ENCODE results near the gene SLC12A7.
"Not testable (repeated sequence)": the region's sequence is repeated elsewhere in the genome, so short reads cannot be mapped to it uniquely, and the experiment has no call there.

SLC12A7 gene

DNA sequence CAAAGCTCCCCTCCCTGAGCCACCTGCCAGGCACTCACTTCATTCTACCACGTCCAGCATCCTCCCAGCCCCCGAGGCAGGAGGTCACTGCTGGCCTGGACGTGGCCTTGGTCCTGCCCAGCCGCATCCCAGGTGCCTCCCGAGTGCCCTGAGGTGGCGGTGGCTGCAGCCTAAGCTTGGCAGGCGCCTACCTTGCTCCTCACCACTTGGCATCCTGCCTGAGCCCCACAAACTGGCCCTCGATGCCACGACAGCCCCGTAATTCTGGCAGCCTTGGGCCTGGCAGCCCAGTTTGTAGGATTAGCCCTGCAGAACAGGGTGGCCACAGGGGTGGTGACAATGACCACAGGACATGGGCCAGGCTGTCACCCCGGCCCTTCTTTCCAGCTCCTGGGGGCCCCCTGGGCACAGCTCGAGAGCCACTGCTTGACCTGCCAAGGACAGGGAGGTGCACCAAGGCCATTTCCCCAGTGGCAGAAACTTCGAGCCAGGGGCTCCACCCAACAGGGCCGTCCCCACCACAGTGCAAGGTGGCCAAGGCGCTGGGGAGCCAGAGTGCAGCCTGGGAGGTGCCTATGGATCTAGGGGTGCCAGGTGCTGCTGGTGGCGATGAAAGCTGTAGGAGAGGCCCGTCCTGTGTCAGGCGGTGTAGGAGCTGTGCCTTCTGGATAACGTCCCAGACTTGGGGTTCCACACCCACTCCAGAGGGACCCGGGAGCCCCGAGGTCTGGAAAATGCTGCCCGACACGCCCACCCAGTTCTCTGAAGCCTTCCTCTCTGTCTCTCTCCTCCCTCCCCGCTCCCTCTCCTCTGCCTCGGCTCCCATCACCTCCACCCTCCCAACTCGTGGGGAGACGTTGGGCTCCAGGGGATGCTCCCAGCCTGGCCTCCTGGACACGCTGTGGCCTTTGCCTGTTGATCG lies 84.9 kb downstream of the SLC12A7 start:
- Histone ChIP-seq H2BK120ac (ENCODE audit: insufficient read depth, low read length, poor library complexity) (no peak overlapping the region), H3K79me2 (ENCODE audit: control insufficient read depth, insufficient read depth, low read length, poor library complexity) (no peaks in the 10 kb centered on the region), H3K27me3 (ENCODE audit: insufficient read depth, low read length) (no peaks in the 10 kb centered on the region), H4K8ac (ENCODE audit: low read depth, low read length) (no peak overlapping the region), H3K4me3 (ENCODE audit: low read depth, low read length) (no peak overlapping the region), H2BK5ac (ENCODE audit: low read depth, low read length, poor library complexity) (no peak overlapping the region), H3K14ac (ENCODE audit: low read length) (no peak overlapping the region), H3K4me1 (ENCODE audit: control insufficient read depth in 1 of 2, insufficient read depth in 2 of 2, low read length in 2 of 2) (no peaks in the 10 kb centered on the region), H2BK12ac (ENCODE audit: low read length) (no peak overlapping the region), H2AFZ (ENCODE audit: insufficient read depth, low read length, poor library complexity) (no peak overlapping the region), H4K12ac (ENCODE audit: low read depth, low read length) (no peak overlapping the region), H3K9ac (ENCODE audit: low read length) (no peak overlapping the region), H2AK5ac (ENCODE audit: low read length) (no peak overlapping the region), H3K9me3 (ENCODE audit: insufficient read depth, low read depth, low read length) (peaks cover 6% of the 10 kb centered on the region), H3K27ac (ENCODE audit: low read depth, low read length) (no peak overlapping the region), H3K23ac (ENCODE audit: low read length) (no peak overlapping the region), H3K79me1 (ENCODE audit: low read length) (no peaks in the 10 kb centered on the region), H3K36me3 (ENCODE audit: control insufficient read depth in 1 of 2, insufficient read depth in 2 of 2, low read length in 2 of 2) (no peaks in the 10 kb centered on the region), H4K91ac (ENCODE audit: low read depth, low read length) (no peak overlapping the region), H3K4ac (ENCODE audit: low read depth, low read length) (no peak overlapping the region), H3K18ac (ENCODE audit: low read length) (no peak overlapping the region), H3K4me2 (ENCODE audit: low read length) (no peak overlapping the region)
- DNase-seq, result no peak
- no CpG with 5 or more reads among the region's 29 CpGs for WGBS (ENCODE audit: extremely low coverage, insufficient coverage, insufficient read length)

DNA sequence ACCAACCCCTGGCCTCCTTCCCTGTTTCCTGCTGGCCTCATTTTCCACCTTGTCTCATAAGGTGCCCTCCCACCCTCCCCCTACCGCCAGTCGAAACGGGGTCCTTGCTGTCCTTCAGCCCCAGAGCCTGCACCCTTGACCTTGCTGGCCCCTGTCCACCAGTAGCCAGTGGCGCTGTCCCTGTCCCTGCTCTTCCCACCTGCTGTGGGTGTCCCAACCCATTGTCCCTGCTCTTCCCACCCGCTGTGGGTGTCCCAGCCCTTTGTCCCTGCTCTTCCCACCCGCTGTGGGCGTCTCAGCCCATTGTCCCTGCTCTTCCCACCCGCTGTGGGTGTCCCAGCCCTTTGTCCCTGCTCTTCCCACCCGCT lies 89.9 kb downstream of the SLC12A7 start:
- not testable (repeated sequence) for H3K79me1 ChIP-seq (ENCODE audit: low read length); H2BK12ac ChIP-seq (ENCODE audit: low read length); H3K18ac ChIP-seq (ENCODE audit: low read length); H3K27me3 ChIP-seq (ENCODE audit: insufficient read depth, low read length); DNase-seq; H3K79me2 ChIP-seq (ENCODE audit: control insufficient read depth, insufficient read depth, low read length, poor library complexity); H4K8ac ChIP-seq (ENCODE audit: low read depth, low read length); H3K9ac ChIP-seq (ENCODE audit: low read length); H3K4me2 ChIP-seq (ENCODE audit: low read length); H2AK5ac ChIP-seq (ENCODE audit: low read length); H3K23ac ChIP-seq (ENCODE audit: low read length); H2BK120ac ChIP-seq (ENCODE audit: insufficient read depth, low read length, poor library complexity); H3K4ac ChIP-seq (ENCODE audit: low read depth, low read length); H4K91ac ChIP-seq (ENCODE audit: low read depth, low read length); H3K14ac ChIP-seq (ENCODE audit: low read length); H3K4me3 ChIP-seq (ENCODE audit: low read depth, low read length); H3K36me3 ChIP-seq (ENCODE audit: control insufficient read depth in 1 of 2, insufficient read depth in 2 of 2, low read length in 2 of 2); H3K4me1 ChIP-seq (ENCODE audit: control insufficient read depth in 1 of 2, insufficient read depth in 2 of 2, low read length in 2 of 2); H3K9me3 ChIP-seq (ENCODE audit: insufficient read depth, low read depth, low read length); H2BK5ac ChIP-seq (ENCODE audit: low read depth, low read length, poor library complexity); H2AFZ ChIP-seq (ENCODE audit: insufficient read depth, low read length, poor library complexity); H4K12ac ChIP-seq (ENCODE audit: low read depth, low read length); H3K27ac ChIP-seq (ENCODE audit: low read depth, low read length)
- WGBS (ENCODE audit: extremely low coverage, insufficient coverage, insufficient read length), result no CpG with 5 or more reads among the region's 9 CpGs

DNA sequence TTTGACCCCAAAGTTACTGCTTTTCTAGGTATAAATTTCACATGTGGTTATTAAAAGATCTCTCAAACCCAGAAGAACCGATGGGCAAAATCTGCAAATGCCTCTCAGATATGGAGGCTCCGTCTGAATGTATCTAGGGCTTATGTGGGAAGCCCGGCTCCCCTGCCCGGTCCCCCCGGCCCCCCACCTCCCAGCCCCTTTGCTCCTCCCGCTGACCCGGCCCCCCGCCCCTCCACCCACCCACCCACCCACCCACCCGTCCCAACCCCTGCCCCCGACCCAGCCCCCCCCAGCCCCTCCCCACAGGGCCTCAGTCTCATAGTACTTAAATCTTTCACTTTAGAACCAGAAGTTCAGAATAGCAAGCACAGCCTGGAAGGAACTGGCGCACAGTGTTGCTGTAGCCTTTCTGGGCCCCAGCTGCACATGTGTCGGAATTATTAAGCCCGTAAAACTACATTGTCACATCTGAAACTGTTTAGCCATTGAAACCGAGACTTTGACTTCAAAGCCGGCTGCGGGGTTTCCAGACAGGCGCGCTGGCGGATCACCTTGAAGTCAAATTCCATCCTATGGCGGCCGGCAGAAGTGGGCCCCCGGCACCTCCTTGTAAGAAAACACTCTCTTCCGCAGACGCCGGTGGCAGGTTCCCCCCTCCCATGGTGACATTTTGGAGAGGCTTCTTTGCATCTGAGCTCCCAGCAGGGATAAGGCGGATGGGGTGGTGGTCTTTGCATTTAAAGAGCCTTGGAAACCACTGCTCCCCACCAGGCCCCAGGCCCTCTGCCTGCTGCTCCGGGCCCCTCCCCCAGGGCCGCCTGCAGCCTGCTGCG lies 90.5 kb downstream of the SLC12A7 start:
- Histone ChIP-seq H2BK5ac (ENCODE audit: low read depth, low read length, poor library complexity) (no peak overlapping the region), H3K4me1 (ENCODE audit: control insufficient read depth in 1 of 2, insufficient read depth in 2 of 2, low read length in 2 of 2) (peaks cover 0 to 2% of the 10 kb centered on the region in 2 experiments), H3K14ac (ENCODE audit: low read length) (no peak overlapping the region), H3K4me3 (ENCODE audit: low read depth, low read length) (no peak overlapping the region), H3K27me3 (ENCODE audit: insufficient read depth, low read length) (no peaks in the 10 kb centered on the region), H4K12ac (ENCODE audit: low read depth, low read length) (no peak overlapping the region), H3K4ac (ENCODE audit: low read depth, low read length) (no peak overlapping the region), H2AFZ (ENCODE audit: insufficient read depth, low read length, poor library complexity) (no peak overlapping the region), H2BK120ac (ENCODE audit: insufficient read depth, low read length, poor library complexity) (no peak overlapping the region), H3K4me2 (ENCODE audit: low read length) (no peak overlapping the region), H3K79me2 (ENCODE audit: control insufficient read depth, insufficient read depth, low read length, poor library complexity) (no peaks in the 10 kb centered on the region), H4K91ac (ENCODE audit: low read depth, low read length) (no peak overlapping the region), H3K27ac (ENCODE audit: low read depth, low read length) (no peak overlapping the region), H3K9me3 (ENCODE audit: insufficient read depth, low read depth, low read length) (no peaks in the 10 kb centered on the region), H2BK12ac (ENCODE audit: low read length) (no peak overlapping the region), H3K23ac (ENCODE audit: low read length) (no peak overlapping the region), H2AK5ac (ENCODE audit: low read length) (no peak overlapping the region), H4K8ac (ENCODE audit: low read depth, low read length) (no peak overlapping the region), H3K36me3 (ENCODE audit: control insufficient read depth in 1 of 2, insufficient read depth in 2 of 2, low read length in 2 of 2) (no peaks in the 10 kb centered on the region), H3K18ac (ENCODE audit: low read length) (no peak overlapping the region), H3K9ac (ENCODE audit: low read length) (no peak overlapping the region), H3K79me1 (ENCODE audit: low read length) (no peaks in the 10 kb centered on the region)
- no CpG with 5 or more reads among the region's 29 CpGs for WGBS (ENCODE audit: extremely low coverage, insufficient coverage, insufficient read length)
- DNase-seq, result no peak

DNA sequence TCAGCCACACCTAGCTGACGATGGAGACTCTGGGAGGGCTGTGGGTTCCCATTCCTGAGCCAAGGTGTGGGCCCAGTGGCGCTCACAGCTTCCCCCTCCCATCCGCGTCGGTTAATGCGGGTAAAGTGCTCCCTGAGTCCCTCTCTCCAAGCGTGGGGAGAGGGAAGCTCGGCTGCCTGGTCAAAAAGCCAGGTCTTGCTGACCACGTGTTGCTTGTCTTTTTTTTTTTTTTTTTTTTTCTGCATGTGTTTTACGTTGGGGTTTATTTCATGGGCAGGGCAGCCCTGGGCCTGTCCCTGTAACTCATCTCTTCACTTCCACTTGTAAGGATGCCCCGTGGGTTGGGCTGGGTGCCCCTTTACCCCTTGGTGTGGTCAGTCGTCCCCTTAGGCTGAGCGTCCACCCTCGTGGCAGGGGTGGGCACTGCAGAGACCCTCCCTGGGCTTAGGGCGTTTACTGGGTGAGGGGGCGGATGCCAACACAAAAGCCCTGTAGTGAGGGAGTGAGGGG lies 91.4 kb downstream of the SLC12A7 start:
- H4K91ac ChIP-seq (ENCODE audit: low read depth, low read length), result no peak overlapping the region
- no peaks in the 10 kb centered on the region for H3K79me1 ChIP-seq (ENCODE audit: low read length)
- H3K4me2 ChIP-seq (ENCODE audit: low read length), result no peak overlapping the region
- H3K23ac ChIP-seq (ENCODE audit: low read length), result no peak overlapping the region
- no peak overlapping the region for H3K4ac ChIP-seq (ENCODE audit: low read depth, low read length)
- H3K79me2 ChIP-seq (ENCODE audit: control insufficient read depth, insufficient read depth, low read length, poor library complexity), result no peaks in the 10 kb centered on the region
- H2BK120ac ChIP-seq (ENCODE audit: insufficient read depth, low read length, poor library complexity), result no peak overlapping the region
- H2BK12ac ChIP-seq (ENCODE audit: low read length), result no peak overlapping the region
- no peak overlapping the region for H2BK5ac ChIP-seq (ENCODE audit: low read depth, low read length, poor library complexity)
- no peak overlapping the region for H3K27ac ChIP-seq (ENCODE audit: low read depth, low read length)
- no CpG with 5 or more reads among the region's 16 CpGs for WGBS (ENCODE audit: extremely low coverage, insufficient coverage, insufficient read length)
- no peaks in the 10 kb centered on the region for H3K36me3 ChIP-seq (ENCODE audit: control insufficient read depth in 1 of 2, insufficient read depth in 2 of 2, low read length in 2 of 2)
- H3K4me1 ChIP-seq (ENCODE audit: control insufficient read depth in 1 of 2, insufficient read depth in 2 of 2, low read length in 2 of 2), result peaks cover 0 to 2% of the 10 kb centered on the region in 2 experiments
- no peak overlapping the region for H2AFZ ChIP-seq (ENCODE audit: insufficient read depth, low read length, poor library complexity)
- no peaks in the 10 kb centered on the region for H3K9me3 ChIP-seq (ENCODE audit: insufficient read depth, low read depth, low read length)
- H3K18ac ChIP-seq (ENCODE audit: low read length), result no peak overlapping the region
- no peak overlapping the region for H3K4me3 ChIP-seq (ENCODE audit: low read depth, low read length)
- no peak for DNase-seq
- H3K27me3 ChIP-seq (ENCODE audit: insufficient read depth, low read length), result no peaks in the 10 kb centered on the region
- H2AK5ac ChIP-seq (ENCODE audit: low read length), result no peak overlapping the region
- no peak overlapping the region for H3K14ac ChIP-seq (ENCODE audit: low read length)
- no peak overlapping the region for H4K8ac ChIP-seq (ENCODE audit: low read depth, low read length)
- no peak overlapping the region for H4K12ac ChIP-seq (ENCODE audit: low read depth, low read length)
- no peak overlapping the region for H3K9ac ChIP-seq (ENCODE audit: low read length)

Measured in trophoblast cell (in vitro differentiated cells and primary cell).